ENCODE data around the gene RNF208. TPM values are rescaled to one million over a fixed set of nuclear protein-coding genes. Genes with fewer than 3 reads are reported as not detected.

The RNF208 gene
- total and polyA plus RNA-seq, 2 of the 4 experiments (the other 2 are of a cell fraction), result 1.2 TPM; not detected in 1

- H2AFZ ChIP-seq (replicated peaks; ENCODE audit: low read length, poor library complexity), result no peak overlapping the region
- no peak overlapping the region for H3K9ac ChIP-seq (ENCODE audit: low read depth, low read length)
- ATAC-seq (ENCODE audit: low read depth) (no peak), DNase-seq (no peak)
- ChIA-PET POLR2A (ENCODE audit: unreplicated experiment) (interaction anchor here (0.6 kb wide), 1 partner anchor 30 kb away, joined by 16 read pairs; no protein-coding TSS in a partner anchor), CTCF (no interaction called here)
- intact Hi-C loops (cut with micrococcal nuclease), result no loop called here
- BruUV-seq (replicated peaks), result no TSS peak
- no peak overlapping the region for H2BK5ac ChIP-seq (ENCODE audit: low read depth, low read length, poor library complexity, severe bottlenecking)
- 0 out of 4 replicates have a peak, but pooled peaks cover 0 to under 1% of the 10 kb centered on the region in 2 experiments for H3K79me1 ChIP-seq (ENCODE audit: low read depth in 1 of 2, low read length in 2 of 2)
- no peak overlapping the region for H3K4me3 ChIP-seq (ENCODE audit: insufficient read depth, low read depth, low read length)
- H4K5ac ChIP-seq (ENCODE audit: low read depth, low read length), result no peak overlapping the region
- no peak overlapping the region for H3K18ac ChIP-seq (ENCODE audit: low read depth, low read length)
- H2AK5ac ChIP-seq (ENCODE audit: low read depth, low read length), result no peak overlapping the region
- no peak overlapping the region for H3K27ac ChIP-seq (ENCODE audit: insufficient read depth, low read length)
- in situ Hi-C loops (cut with MboI; ENCODE audit: low sequenced_read_pairs), result no loop called here
- H4K91ac ChIP-seq (ENCODE audit: insufficient read depth, low read depth, low read length), result no peak overlapping the region
- no peak overlapping the region for H3K4me2 ChIP-seq (ENCODE audit: low read depth, low read length)
- no peaks in the 10 kb centered on the region for H3K9me3 ChIP-seq (ENCODE audit: control insufficient read depth, insufficient read depth, low read length)
- no peak overlapping the region for H3K56ac ChIP-seq (ENCODE audit: extremely low read depth, insufficient read depth, low read length)
- no peaks in the 10 kb centered on the region for H3K9me1 ChIP-seq (ENCODE audit: insufficient read depth, low read length)
- H2BK15ac ChIP-seq (ENCODE audit: low read depth, low read length), result no peak overlapping the region
- no peak overlapping the region for H2BK120ac ChIP-seq (ENCODE audit: low read depth, low read length)
- H2BK20ac ChIP-seq (ENCODE audit: low read depth, low read length), result no peak overlapping the region
- H4K8ac ChIP-seq (ENCODE audit: low read depth in 2 of 2, low read length in 2 of 2), result no peak overlapping the region
- H3K4me1 ChIP-seq (ENCODE audit: control insufficient read depth, insufficient read depth, low read length), result peaks cover 2% of the 10 kb centered on the region; the same call in 1 of the 2 replicates
- no peak overlapping the region for H3K14ac ChIP-seq (replicated peaks; ENCODE audit: low read depth, low read length)
- H2AK9ac ChIP-seq (replicated peaks; ENCODE audit: low read depth, low read length, poor library complexity), result no peak overlapping the region
- peaks cover under 1% of the 10 kb centered on the region; the same call in 1 of the 2 replicates for H4K20me1 ChIP-seq (ENCODE audit: insufficient read depth, low read length)
- TF ChIP-seq SMC3 (IDR thresholded peaks at IDR 0.05; ENCODE audit: low read depth, low read length) (no peak), RCOR1 (IDR thresholded peaks at IDR 0.05; ENCODE audit: insufficient replicate concordance, low read length) (no peak)
- H3K27me3 ChIP-seq (ENCODE audit: control insufficient read depth, insufficient read depth, low read length), result peaks cover 1% of the 10 kb centered on the region; the same call in 1 of the 2 replicates
- no peak overlapping the region for H3K4ac ChIP-seq (ENCODE audit: low read depth, low read length)
- H3K36me3 ChIP-seq (ENCODE audit: control insufficient read depth, insufficient read depth, low read length), result no peaks in the 10 kb centered on the region
- no peak overlapping the region for H3K23ac ChIP-seq (ENCODE audit: low read depth, low read length)
- dilution Hi-C loops (cut with HindIII; ENCODE audit: low sequenced_read_pairs, unreplicated experiment), result no loop called here
- WGBS, 2 experiments (ENCODE audit: extremely low coverage in 2 of 2, insufficient read length in 1 of 2), result 83% methylated on average over 5 of the region's 23 CpGs; no CpG with 5 or more reads in 1 of the 2 experiments
Observed at GRCh38 chr9:137231372-137232039, 9.5 kb upstream of the RNF208 start.
